H1 (cell line): Measurements from ENCODE around the gene MARCHF3. TPM values are rescaled to one million over a fixed set of nuclear protein-coding genes. Genes with fewer than 3 reads are reported as not detected.

ENCODE experiments used
- CTCF ChIA-PET: fragments of 300-600 bp; sonication (Branson Sonifier 250); formaldehyde crosslinking; loops from one replicate; lab custom pipeline; 2021; ENCODE audit not compliant: partially characterized antibody; lab: Charles Lee
- POLR2A ChIA-PET: fragments of 300-600 bp; sonication (Branson Sonifier 250); formaldehyde crosslinking; loops from one replicate; lab custom pipeline; 2021; ENCODE audit warnings: inconsistent platforms; ENCODE audit not compliant: partially characterized antibody; lab: Charles Lee
- DNase-seq, 2 experiments: peaks; one replicate each; pipeline versions ENCODE4 v3.0.0 to v3.0.0-alpha.2; 2010 to 2022; ENCODE audit warnings: low spot score in 2 of 2, low read depth in 1 of 2, mixed read lengths in 1 of 2
- FAIRE-seq: peaks from 2 replicates; lab custom pipeline; 2011; peaks lifted over from hg19 to GRCh38; lab: Jason Lieb, UNC
- H2AFZ ChIP-seq: 2 replicates; pipeline ENCODE4 v1.8.1; 2012; ENCODE audit warnings: low read length, inconsistent platforms
- H2AK5ac ChIP-seq: 2 replicates; pipeline ENCODE4 v1.6.1; 2013; ENCODE audit warnings: low read depth, low read length
- H2BK120ac ChIP-seq: replicated peaks from 2 replicates; pipeline ENCODE3; 2013; ENCODE audit warnings: low read depth, low read length, inconsistent platforms
- H2BK12ac ChIP-seq: 2 replicates; pipeline ENCODE4 v1.6.1; 2013; ENCODE audit warnings: low read depth, low read length
- H2BK15ac ChIP-seq: 2 replicates; pipeline ENCODE4 v1.6.1; 2013; ENCODE audit warnings: low read length
- H2BK20ac ChIP-seq: 2 replicates; pipeline ENCODE4 v1.6.1; 2013; ENCODE audit warnings: low read length
- H2BK5ac ChIP-seq: 2 replicates; pipeline ENCODE4 v1.6.1; 2013; ENCODE audit warnings: low read depth, low read length
- H3K14ac ChIP-seq: 2 replicates; pipeline ENCODE4 v1.6.1; 2013; ENCODE audit warnings: inconsistent platforms; ENCODE audit not compliant: insufficient read length
- H3K18ac ChIP-seq: 2 replicates; pipeline ENCODE4 v1.6.1; 2013; ENCODE audit warnings: low read length; ENCODE audit errors: extremely low read depth
- H3K23ac ChIP-seq: 2 replicates; pipeline ENCODE4 v1.6.1; 2013; ENCODE audit warnings: inconsistent platforms; ENCODE audit not compliant: insufficient read length
- H3K23me2 ChIP-seq: 2 replicates; pipeline ENCODE4 v1.6.1; 2013; ENCODE audit warnings: low read depth, low read length
- H3K27ac ChIP-seq: 2 replicates; pipeline ENCODE4 v1.6.1; 2011; ENCODE audit warnings: low read depth, low read length, inconsistent platforms
- H3K27me3 ChIP-seq, 4 experiments: replicated peaks in 1 of 4; 1 replicate in 1 of 4; 2 replicates in 3 of 4; pipeline versions ENCODE4 v1.6.1 to v1.8.1; 2011 to 2013; ENCODE audit warnings: low read length in 3 of 4, mild to moderate bottlenecking in 3 of 4, inconsistent platforms in 2 of 4, mixed read lengths in 2 of 4, moderate library complexity in 1 of 4; ENCODE audit not compliant: control insufficient read depth in 3 of 4, insufficient read depth in 3 of 4; ENCODE audit errors: extremely low read depth in 1 of 4
- H3K36me3 ChIP-seq, 4 experiments: 2 replicates each; pipeline versions ENCODE4 v1.6.1 to v1.8.1; 2011 to 2013; ENCODE audit warnings: mild to moderate bottlenecking in 4 of 4, low read length in 3 of 4, moderate library complexity in 2 of 4, control low read depth in 1 of 4, inconsistent platforms in 1 of 4; ENCODE audit not compliant: insufficient read depth in 4 of 4, control insufficient read depth in 2 of 4
- H3K4ac ChIP-seq: replicated peaks from 2 replicates; pipeline ENCODE3; 2013; ENCODE audit warnings: low read length, low read depth, mixed read lengths, inconsistent platforms; ENCODE audit not compliant: insufficient read length
- H3K4me1 ChIP-seq, 4 experiments: replicated peaks in 1 of 4; 1 replicate in 1 of 4; 2 replicates in 3 of 4; pipeline versions ENCODE4 v1.6.1 to v1.8.1; 2011 to 2013; ENCODE audit warnings: low read length in 3 of 4, inconsistent platforms in 2 of 4, mixed read lengths in 1 of 4; ENCODE audit not compliant: insufficient read depth in 4 of 4, control insufficient read depth in 3 of 4
- H3K4me2 ChIP-seq, 2 experiments: 2 replicates each; pipeline versions ENCODE4 v1.6.1 to v1.8.1; 2011 to 2013; ENCODE audit warnings: low read depth in 2 of 2, low read length in 2 of 2, control low read depth in 1 of 2, inconsistent platforms in 1 of 2, mild to moderate bottlenecking in 1 of 2; ENCODE audit not compliant: insufficient read depth in 1 of 2
- H3K4me3 ChIP-seq, 4 experiments: fragments of 200-600, 300-600 bp in 1 of 4; sonication (generic), shearing (Covaris generic), sonication (Bioruptor Twin) in 1 of 4; 2 replicates each; pipeline versions ENCODE4 v1.5.1 to v1.8.1; 2011 to 2016; ENCODE audit warnings: low read length in 4 of 4, low read depth in 3 of 4, control low read depth in 2 of 4, inconsistent platforms in 2 of 4, mild to moderate bottlenecking in 2 of 4, mixed read lengths in 1 of 4, moderate library complexity in 1 of 4; ENCODE audit not compliant: insufficient read depth in 2 of 4; ENCODE audit errors: extremely low read depth in 1 of 4
- H3K56ac ChIP-seq: replicated peaks from 2 replicates; pipeline ENCODE3; 2013; ENCODE audit warnings: low read depth, mild to moderate bottlenecking, mixed read lengths, low read length, inconsistent platforms; ENCODE audit not compliant: insufficient read length
- H3K79me1 ChIP-seq: 2 replicates; pipeline ENCODE4 v1.6.1; 2013; ENCODE audit warnings: low read depth, low read length, control low read depth
- H3K79me2 ChIP-seq, 2 experiments: 2 replicates each; pipeline versions ENCODE4 v1.6.1 to v1.8.1; 2012 to 2013; ENCODE audit warnings: low read length in 2 of 2, mild to moderate bottlenecking in 2 of 2, inconsistent platforms in 1 of 2; ENCODE audit not compliant: insufficient read depth in 2 of 2, control insufficient read depth in 1 of 2
- H3K9ac ChIP-seq, 4 experiments: replicated peaks in 1 of 4; 1 replicate in 1 of 4; 2 replicates in 3 of 4; pipeline versions ENCODE4 v1.6.1 to v1.8.1; 2011 to 2013; ENCODE audit warnings: low read depth in 3 of 4, low read length in 3 of 4, control low read depth in 2 of 4, mild to moderate bottlenecking in 2 of 4, moderate library complexity in 2 of 4, inconsistent platforms in 1 of 4; ENCODE audit errors: extremely low read depth in 1 of 4
- H3K9me3 ChIP-seq, 2 experiments: 2 replicates each; pipeline versions ENCODE4 v1.6.1 to v1.8.1; 2012 to 2013; ENCODE audit warnings: mild to moderate bottlenecking in 2 of 2, moderate library complexity in 2 of 2, control low read depth in 1 of 2, inconsistent platforms in 1 of 2, low read depth in 1 of 2, low read length in 1 of 2, mixed read lengths in 1 of 2; ENCODE audit not compliant: insufficient read depth in 2 of 2
- H4K20me1 ChIP-seq, 2 experiments: replicated peaks in 1 of 2; 2 replicates each; pipeline versions ENCODE3 to v1.8.1; 2011 to 2013; ENCODE audit warnings: inconsistent platforms in 2 of 2, low read length in 2 of 2, mild to moderate bottlenecking in 1 of 2; ENCODE audit not compliant: insufficient read depth in 2 of 2, control insufficient read depth in 1 of 2
- H4K5ac ChIP-seq: 2 replicates; pipeline ENCODE4 v1.6.1; 2013; ENCODE audit warnings: low read length, low read depth, mixed read lengths, inconsistent platforms; ENCODE audit not compliant: insufficient read length
- H4K8ac ChIP-seq: 2 replicates; pipeline ENCODE4 v1.8.0; 2013; ENCODE audit warnings: mild to moderate bottlenecking, moderate library complexity, low read length, inconsistent platforms; ENCODE audit not compliant: insufficient read depth; ENCODE audit errors: extremely low read depth
- H4K91ac ChIP-seq: replicated peaks from 2 replicates; pipeline ENCODE3; 2013; ENCODE audit warnings: low read length, mixed read lengths, inconsistent platforms; ENCODE audit not compliant: insufficient read length
- SIX5 ChIP-seq: IDR thresholded peaks from 2 replicates; pipeline ENCODE4 v1.6.1; 2011; ENCODE audit warnings: mild to moderate bottlenecking, low read depth, low read length
- WGBS, 2 experiments: shearing (Covaris generic) in 1 of 2; methylation state at CpG; one replicate each; pipeline versions ENCODE4 v1.1.6 to v1.1.7; 2013 to 2015; ENCODE audit warnings: low lambda C conversion rate in 2 of 2, mixed read lengths in 2 of 2, inconsistent platforms in 1 of 2, low coverage in 1 of 2, missing lambda C conversion rate in 1 of 2; ENCODE audit not compliant: insufficient replicate concordance in 2 of 2, insufficient coverage in 1 of 2, insufficient read length in 1 of 2; ENCODE audit errors: extremely low coverage in 1 of 2, missing lambda C conversion rate in 1 of 2; 5-methylcytosine and 5-hydroxymethylcytosine counted together
- polyA plus RNA-seq, 7 experiments: library from polyadenylated mRNA; depleted of rRNA in 3 of 7; stranded (reverse) in 5 of 7; unstranded in 2 of 7; fragments of >200 nt in 5 of 7; fragments of 200-250 nt in 2 of 7; gene quantifications; 1 replicate in 5 of 7; 2 replicates in 1 of 7; 4 replicates in 1 of 7; pipeline versions ENCODE4 v1.2.1 to v1.2.3, GENCODE V29; 2011 to 2013; ENCODE audit warnings: missing spikeins in 2 of 7, mixed read lengths in 2 of 7
- total RNA-seq: library from RNA; stranded (reverse); fragmentation: NEBNext Ultra II Directional; extraction: Animal tissue kit (Norgen Biotek cat#: 25700); gene quantifications from 2 replicates; pipeline ENCODE4 v1.2.1, GENCODE V29; 2021
- TF ChIP-seq, protein P1 (sequence below): IDR thresholded peaks from 2 replicates; pipeline ENCODE4 v1.6.1; 2011; ENCODE audit warnings: low read length, improper control_type of control experiment

MARCHF3 gene
- total and polyA plus RNA-seq, 2 of the 8 experiments (the other 6 are each of a cell fraction or from before 2014, with no cell fraction given) = 12.0 to 16.9 TPM

- Histone ChIP-seq H3K27ac (no peak overlapping the region), H3K4me1 (peaks cover 0 to 6% (median 2%) of the 10 kb centered on the region in 4 experiments; a peak in 4 of 7 replicates), H3K23ac (no peak overlapping the region), H3K36me3 (no peaks in the 10 kb centered on the region; a peak in 1 of 8 replicates), H3K23me2 (no peaks in the 10 kb centered on the region), H3K79me2 (no peaks in the 10 kb centered on the region), H4K8ac (no peak overlapping the region), H3K4me3 (no peak overlapping the region), H3K4me2 (no peak overlapping the region), H2AFZ (no peak overlapping the region), H3K79me1 (no peaks in the 10 kb centered on the region), H2BK120ac (no peak overlapping the region), H4K20me1 (no peaks in the 10 kb centered on the region), H2BK20ac (no peak overlapping the region), H2BK12ac (no peak overlapping the region), H3K18ac (no peak overlapping the region), H4K91ac (no peak overlapping the region), H4K5ac (no peak overlapping the region), H3K4ac (no peak overlapping the region), H3K27me3 (no peaks in the 10 kb centered on the region), H3K56ac (no peak overlapping the region), H2BK15ac (no peak overlapping the region), H3K9me3 (peaks cover 0 to 2% of the 10 kb centered on the region in 2 experiments; a peak in 1 of 4 replicates), H3K9ac (no peak overlapping the region), H2AK5ac (no peak overlapping the region), H2BK5ac (no peak overlapping the region), H3K14ac (no peak overlapping the region)
- CTCF ChIA-PET = no interaction called here
- 90% methylated on average over 6 of the region's 6 CpGs; no CpG with 5 or more reads in 1 of the 2 experiments for WGBS, 2 experiments
- no peak for FAIRE-seq
- POLR2A ChIA-PET = no interaction called here
- DNase-seq = no peak
- TF ChIP-seq SIX5 = no peak
- TF ChIP-seq, protein P1, sequence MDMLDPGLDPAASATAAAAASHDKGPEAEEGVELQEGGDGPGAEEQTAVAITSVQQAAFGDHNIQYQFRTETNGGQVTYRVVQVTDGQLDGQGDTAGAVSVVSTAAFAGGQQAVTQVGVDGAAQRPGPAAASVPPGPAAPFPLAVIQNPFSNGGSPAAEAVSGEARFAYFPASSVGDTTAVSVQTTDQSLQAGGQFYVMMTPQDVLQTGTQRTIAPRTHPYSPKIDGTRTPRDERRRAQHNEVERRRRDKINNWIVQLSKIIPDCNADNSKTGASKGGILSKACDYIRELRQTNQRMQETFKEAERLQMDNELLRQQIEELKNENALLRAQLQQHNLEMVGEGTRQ = no peak
Measured at GRCh38 chr5:126900796-126901195, 129.6 kb downstream of the MARCHF3 start.
